K562 (cell line): ENCODE results near the gene SARS2. TPM values are rescaled to one million over a fixed set of nuclear protein-coding genes. Genes with fewer than 3 reads are reported as not detected.

ENCODE experiments used
- ARID1B ChIP-seq: fragments of 450-650 bp; IDR thresholded peaks from 2 replicates; pipeline ENCODE4 v1.6.1; 2016; ENCODE audit warnings: antibody characterized with exemption, mild to moderate bottlenecking, inconsistent platforms
- HMGN3 ChIP-seq: IDR thresholded peaks from 2 replicates; pipeline ENCODE4 v1.6.1; 2011; ENCODE audit warnings: borderline replicate concordance, low read depth, mild to moderate bottlenecking, mixed read lengths, low read length; ENCODE audit not compliant: insufficient read length; ENCODE audit errors: extremely low read depth
- ID3 ChIP-seq, 2 experiments: fragments of 250-450 bp in 1 of 2; fragments of 450-650 bp in 1 of 2; sonication (Bioruptor Pico) in 1 of 2; IDR thresholded peaks; 2 replicates each; pipeline versions ENCODE4 v1.6.1 to v1.8.0; 2016 to 2021; ENCODE audit warnings: mild to moderate bottlenecking in 2 of 2, moderate library complexity in 2 of 2, missing compliant biosample characterization in 1 of 2, missing genetic modification characterization in 1 of 2
- KAT2B ChIP-seq: IDR thresholded peaks from one replicate; pipeline ENCODE4 v1.6.1; 2012; ENCODE audit warnings: low read depth, mild to moderate bottlenecking, control low read depth, inconsistent platforms, low read length, moderate library complexity
- MGA ChIP-seq: fragments of 450-650 bp; IDR thresholded peaks from 2 replicates; pipeline ENCODE4 v1.6.1; 2016; ENCODE audit warnings: mild to moderate bottlenecking, moderate library complexity
- MNT ChIP-seq, 2 experiments: fragments of 450-650 bp; conservative IDR thresholded peaks; 2 replicates each; pipeline ENCODE4 v1.6.1; 2017; ENCODE audit warnings: mild to moderate bottlenecking in 2 of 2, moderate library complexity in 2 of 2
- RB1 ChIP-seq: fragments of 450-650 bp; IDR thresholded peaks from 2 replicates; pipeline ENCODE4 v1.6.1; 2017; ENCODE audit warnings: low read depth, mild to moderate bottlenecking
- SMC3 ChIP-seq: conservative IDR thresholded peaks from 2 replicates; pipeline ENCODE4 v1.6.1; 2011; ENCODE audit warnings: low read depth, low read length, improper control_type of control experiment; ENCODE audit not compliant: insufficient read depth
- TOE1 ChIP-seq, 2 experiments: fragments of 450-650 bp in 1 of 2; sonication (generic) in 1 of 2; formaldehyde crosslinking in 1 of 2; IDR thresholded peaks; 2 replicates each; pipeline versions ENCODE4 v1.7.1 to v1.8.0; 2016 to 2022; ENCODE audit warnings: borderline replicate concordance in 2 of 2, mild to moderate bottlenecking in 2 of 2, antibody characterized with exemption in 1 of 2, inconsistent platforms in 1 of 2, low read depth in 1 of 2, missing genetic modification reagents in 1 of 2, moderate library complexity in 1 of 2
- ZFX ChIP-seq: sonication (generic); formaldehyde crosslinking; IDR thresholded peaks from 2 replicates; pipeline ENCODE4 v1.8.0; 2022; ENCODE audit warnings: mild to moderate bottlenecking, missing genetic modification reagents, moderate library complexity
- ZNF324 ChIP-seq: fragments of 250-450 bp; sonication (Bioruptor Pico); IDR thresholded peaks from 2 replicates; pipeline ENCODE4 v1.4.0; 2020; ENCODE audit warnings: mild to moderate bottlenecking
- polyA plus RNA-seq, 8 experiments: library from polyadenylated mRNA; depleted of rRNA in 4 of 8; stranded (reverse) in 5 of 8; unstranded in 3 of 8; fragments of >200 nt; fragmentation: Nextera tagmentation in 2 of 8; fragmentation: Illumina TruSeq in 1 of 8; extraction: Ambion mirVana in 2 of 8; extraction: Trizol in 1 of 8; gene quantifications; 2 replicates each; pipeline versions ENCODE4 v1.2.1 to v1.2.3, GENCODE V29; 2011 to 2014; ENCODE audit warnings: inconsistent platforms in 1 of 8, missing spikeins in 1 of 8
- total RNA-seq, 7 experiments: library from RNA; depleted of rRNA in 6 of 7; stranded (reverse); fragments of >200 nt in 6 of 7; fragmentation: Illumina TruSeq in 2 of 7; extraction: Trizol in 2 of 7; gene quantifications; 2 replicates each; pipeline versions ENCODE4 v1.2.1 to v1.2.3, GENCODE V29; 2011 to 2021; ENCODE audit warnings: low replicate concordance in 1 of 7

The SARS2 gene
- total and polyA plus RNA-seq, 9 of the 15 experiments (the other 6 are each of a cell fraction or from before 2014, with no cell fraction given): 3.1 to 59.1 (median 31.7) TPM

GRCh38 chr19:38929929-38930775 lies at the start of gene SARS2 (continued):
- peak; percentile 24; the same call in 1 of the 2 replicates for TF ChIP-seq TOE1 (IDR thresholded peaks at IDR 0.05; ENCODE audit: borderline replicate concordance)
- TF ChIP-seq TOE1 (CRISPR knock-in tag; IDR thresholded peaks at IDR 0.05; ENCODE audit: borderline replicate concordance, low read depth): no peak
- peak; percentile 80 for TF ChIP-seq SMC3
- peak; percentile 81 for TF ChIP-seq ZFX (CRISPR knock-in tag)
- TF ChIP-seq ID3 (CRISPR knock-in tag; IDR thresholded peaks at IDR 0.05): no peak
- TF ChIP-seq ID3 (tag; IDR thresholded peaks at IDR 0.05): 0 out of 2 replicates have a peak, but pooled peaks have one; percentile 52
- TF ChIP-seq KAT2B: peak; percentile 95
- TF ChIP-seq HMGN3: peak; percentile 71
- TF ChIP-seq ZNF324: 0 out of 2 replicates have a peak, but pooled peaks have one; percentile 30
- peak; percentile 94 for TF ChIP-seq RB1
- TF ChIP-seq ARID1B: peak; percentile 56
- peak; percentile 62 to 83; a peak in 3 of 4 replicates for TF ChIP-seq MNT (conservative IDR thresholded peaks at IDR 0.05)
- peak; percentile 23; the same call in 1 of the 2 replicates for TF ChIP-seq MGA
